Activated naive CD8-positive, alpha-beta T cell (primary cell): ENCODE data around the gene AIFM1.

Experiments
- H3K27ac Mint-ChIP-seq: one replicate; pipeline ENCODE4 v1.8.0; 2021; ENCODE audit warnings: mixed read lengths
- H3K27me3 Mint-ChIP-seq: one replicate; pipeline ENCODE4 v1.8.0; 2021; ENCODE audit warnings: mixed read lengths
- H3K36me3 Mint-ChIP-seq: one replicate; pipeline ENCODE4 v1.8.0; 2021; ENCODE audit warnings: mixed read lengths
- H3K4me1 Mint-ChIP-seq: one replicate; pipeline ENCODE4 v1.8.0; 2021; ENCODE audit warnings: low read depth, mixed read lengths
- H3K4me3 Mint-ChIP-seq: one replicate; pipeline ENCODE4 v1.8.0; 2021; ENCODE audit warnings: mild to moderate bottlenecking, mixed read lengths
- H3K9me3 Mint-ChIP-seq: one replicate; pipeline ENCODE4 v1.8.0; 2021; ENCODE audit warnings: low read depth, mixed read lengths

The AIFM1 gene

DNA sequence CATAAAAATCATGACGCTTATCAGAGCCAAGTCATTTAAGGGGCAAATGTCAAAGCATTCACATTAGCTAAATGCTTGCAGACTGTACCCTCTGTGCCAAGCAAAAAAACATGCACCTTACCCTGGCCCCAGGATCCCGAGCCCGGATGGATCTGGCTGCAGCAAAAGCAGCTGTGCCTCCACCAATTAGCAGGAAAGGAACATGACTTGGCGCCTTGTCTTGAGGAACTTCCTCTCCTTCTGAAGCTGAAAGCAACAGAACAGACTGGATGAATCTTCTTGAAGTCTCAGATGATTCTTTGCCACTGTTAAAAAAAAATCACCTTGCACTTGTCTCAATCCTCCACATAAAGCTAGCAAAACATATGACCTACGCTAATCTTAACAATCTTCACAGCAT, 18.0 kb downstream of the AIFM1 start:
- Mint-ChIP-seq H3K27me3 (no peaks in the 10 kb centered on the region), H3K4me3 (no peak overlapping the region), H3K36me3 (peaks cover 7% of the 10 kb centered on the region), H3K4me1 (no peaks in the 10 kb centered on the region), H3K9me3 (no peaks in the 10 kb centered on the region), H3K27ac (no peak overlapping the region)

- Mint-ChIP-seq H3K36me3 (peaks cover 7% of the 10 kb centered on the region), H3K9me3 (no peaks in the 10 kb centered on the region), H3K4me3 (no peak overlapping the region), H3K4me1 (no peaks in the 10 kb centered on the region), H3K27me3 (no peaks in the 10 kb centered on the region), H3K27ac (no peak overlapping the region)
These were observed 20.5 kb downstream of the AIFM1 start for GRCh38 chrX:130145123-130145522.

GRCh38 chrX:130144509-130144908, 21.1 kb downstream of the AIFM1 start:
- H3K27me3 Mint-ChIP-seq: no peaks in the 10 kb centered on the region
- H3K4me1 Mint-ChIP-seq: no peaks in the 10 kb centered on the region
- H3K4me3 Mint-ChIP-seq: no peak overlapping the region
- H3K36me3 Mint-ChIP-seq: peaks cover 7% of the 10 kb centered on the region
- H3K9me3 Mint-ChIP-seq: no peaks in the 10 kb centered on the region
- no peak overlapping the region for H3K27ac Mint-ChIP-seq

GRCh38 chrX:130139474-130140201, 26.0 kb downstream of the AIFM1 start:
- Mint-ChIP-seq H3K36me3 (peaks cover 7% of the 10 kb centered on the region), H3K9me3 (no peaks in the 10 kb centered on the region), H3K27me3 (no peaks in the 10 kb centered on the region), H3K4me3 (no peak overlapping the region), H3K4me1 (no peaks in the 10 kb centered on the region), H3K27ac (peak overlapping the region; percentile 19)

DNA sequence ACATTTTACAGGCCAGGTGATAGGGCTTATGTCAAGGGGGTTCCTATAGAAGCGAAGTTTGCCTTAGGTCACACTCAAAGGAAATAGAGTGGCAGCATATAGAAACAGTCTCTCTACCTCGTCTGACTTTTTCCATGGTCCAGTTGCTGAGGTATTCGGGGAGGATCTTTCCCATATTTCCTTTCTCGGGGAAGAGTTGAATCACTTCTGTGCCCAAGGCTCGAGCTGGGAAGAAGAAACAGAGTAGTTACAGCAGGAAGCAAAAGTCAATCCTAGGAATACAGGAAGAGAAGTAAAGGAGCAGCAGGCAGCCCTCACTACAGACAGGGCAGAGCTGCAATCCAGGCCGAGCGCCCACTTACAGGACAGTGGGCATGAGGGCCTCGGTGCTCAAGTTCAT, 28.7 kb downstream of the AIFM1 start:
- Mint-ChIP-seq H3K9me3 (no peaks in the 10 kb centered on the region), H3K36me3 (no peaks in the 10 kb centered on the region), H3K27ac (no peak overlapping the region), H3K4me1 (no peaks in the 10 kb centered on the region), H3K4me3 (no peak overlapping the region), H3K27me3 (no peaks in the 10 kb centered on the region)

DNA sequence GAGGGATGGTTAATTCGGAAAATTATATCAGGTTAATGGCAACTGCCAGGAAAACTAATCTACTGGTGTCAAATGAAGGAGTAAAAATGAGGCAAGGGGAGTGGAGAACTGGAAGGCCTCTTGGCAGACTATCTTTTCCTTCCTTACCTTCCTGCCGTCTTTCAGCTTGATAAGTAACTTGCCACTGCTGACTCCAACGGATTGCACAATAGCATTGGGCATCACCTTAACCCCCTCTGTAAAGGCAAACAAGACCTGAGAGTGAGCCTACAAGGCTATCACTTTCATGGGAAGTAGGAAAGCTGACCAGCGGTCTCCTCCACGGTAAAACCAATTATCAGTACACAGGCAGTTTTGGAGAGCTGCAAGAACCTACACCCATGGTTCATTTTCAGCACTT, 29.1 kb downstream of the AIFM1 start:
- Mint-ChIP-seq H3K4me1 (no peaks in the 10 kb centered on the region), H3K36me3 (no peaks in the 10 kb centered on the region), H3K4me3 (no peak overlapping the region), H3K9me3 (no peaks in the 10 kb centered on the region), H3K27ac (no peak overlapping the region), H3K27me3 (no peaks in the 10 kb centered on the region)

- Mint-ChIP-seq H3K36me3 (peaks cover 2% of the 10 kb centered on the region), H3K27ac (no peak overlapping the region), H3K27me3 (no peaks in the 10 kb centered on the region)
These were observed 34.7 kb downstream of the AIFM1 start for GRCh38 chrX:130130990-130131389.

GRCh38 chrX:130125091-130125874, 40.4 kb downstream of the AIFM1 start:
- H3K36me3 Mint-ChIP-seq: peaks cover 2% of the 10 kb centered on the region
- no peaks in the 10 kb centered on the region for H3K27me3 Mint-ChIP-seq
- H3K27ac Mint-ChIP-seq: no peak overlapping the region
- H3K4me3 Mint-ChIP-seq: no peak overlapping the region
- H3K9me3 Mint-ChIP-seq: no peaks in the 10 kb centered on the region
- peaks cover under 1% of the 10 kb centered on the region for H3K4me1 Mint-ChIP-seq

More at GRCh38 chrX:130130990-130131389, 34.7 kb downstream of the AIFM1 start:
- Mint-ChIP-seq H3K4me3 (no peak overlapping the region), H3K9me3 (no peaks in the 10 kb centered on the region), H3K4me1 (no peaks in the 10 kb centered on the region)

- no peaks in the 10 kb centered on the region for H3K27me3 Mint-ChIP-seq
- no peak overlapping the region for H3K27ac Mint-ChIP-seq
- peaks cover 3% of the 10 kb centered on the region for H3K4me1 Mint-ChIP-seq
- no peaks in the 10 kb centered on the region for H3K9me3 Mint-ChIP-seq
- H3K36me3 Mint-ChIP-seq: peaks cover 2% of the 10 kb centered on the region
- H3K4me3 Mint-ChIP-seq: no peak overlapping the region
These were observed 41.1 kb downstream of the AIFM1 start for GRCh38 chrX:130124577-130124976.

GRCh38 chrX:130121505-130121800, 44.2 kb downstream of the AIFM1 start:
- H3K4me1 Mint-ChIP-seq: peaks cover 6% of the 10 kb centered on the region
- H3K36me3 Mint-ChIP-seq: no peaks in the 10 kb centered on the region
- H3K9me3 Mint-ChIP-seq: no peaks in the 10 kb centered on the region
- no peaks in the 10 kb centered on the region for H3K27me3 Mint-ChIP-seq
- no peak overlapping the region for H3K27ac Mint-ChIP-seq
- peak overlapping the region; percentile 67 for H3K4me3 Mint-ChIP-seq

GRCh38 chrX:130120746-130121504, 44.7 kb downstream of the AIFM1 start:
- Mint-ChIP-seq H3K4me3 (peak overlapping the region; percentile 67), H3K27me3 (no peaks in the 10 kb centered on the region), H3K4me1 (peaks cover 6% of the 10 kb centered on the region), H3K27ac (peak overlapping the region; percentile 61), H3K36me3 (no peaks in the 10 kb centered on the region), H3K9me3 (no peaks in the 10 kb centered on the region)

GRCh38 chrX:130120321-130120731, 45.3 kb downstream of the AIFM1 start:
- no peak overlapping the region for H3K27ac Mint-ChIP-seq
- no peaks in the 10 kb centered on the region for H3K36me3 Mint-ChIP-seq
- H3K9me3 Mint-ChIP-seq: no peaks in the 10 kb centered on the region
- H3K4me3 Mint-ChIP-seq: peak overlapping the region; percentile 67
- no peaks in the 10 kb centered on the region for H3K27me3 Mint-ChIP-seq
- peaks cover 6% of the 10 kb centered on the region for H3K4me1 Mint-ChIP-seq

GRCh38 chrX:130119312-130119898, 46.2 kb downstream of the AIFM1 start:
- Mint-ChIP-seq H3K4me3 (no peak overlapping the region), H3K36me3 (no peaks in the 10 kb centered on the region), H3K27me3 (no peaks in the 10 kb centered on the region), H3K4me1 (peaks cover 10% of the 10 kb centered on the region), H3K9me3 (no peaks in the 10 kb centered on the region), H3K27ac (no peak overlapping the region)

GRCh38 chrX:130118441-130119311, 47.0 kb downstream of the AIFM1 start:
- no peak overlapping the region for H3K4me3 Mint-ChIP-seq
- H3K4me1 Mint-ChIP-seq: peaks cover 12% of the 10 kb centered on the region
- no peaks in the 10 kb centered on the region for H3K27me3 Mint-ChIP-seq
- H3K36me3 Mint-ChIP-seq: no peaks in the 10 kb centered on the region
- no peaks in the 10 kb centered on the region for H3K9me3 Mint-ChIP-seq
- H3K27ac Mint-ChIP-seq: no peak overlapping the region
